PC-9 (cell line): ENCODE data around the gene PDE7B. TPM values are rescaled to one million over a fixed set of nuclear protein-coding genes. Genes with fewer than 3 reads are reported as not detected.

Source experiments
- BruUV-seq: library from RNA; stranded (reverse); fragments of 400-500 nt; replicated peaks from 2 replicates; lab custom pipeline; 2021; lab: Mats Ljungman, UMichigan
- CTCF ChIA-PET: fragments of 300-600 bp; sonication (Branson Sonifier 250); formaldehyde crosslinking; loops from one replicate; lab custom pipeline; 2022; ENCODE audit warnings: antibody characterized with exemption; lab: Charles Lee
- POLR2A ChIA-PET: fragments of 300-600 bp; sonication (Branson Sonifier 250); formaldehyde crosslinking; loops from one replicate; lab custom pipeline; 2022; ENCODE audit warnings: antibody characterized with exemption; ENCODE audit not compliant: unreplicated experiment; lab: Charles Lee
- DNase-seq, 2 experiments: peaks; one replicate each; pipeline versions ENCODE4 v3.0.0 to v3.0.0-alpha.2; 2015 to 2022; ENCODE audit warnings: mixed read lengths in 1 of 2
- H2AFZ ChIP-seq: fragments of 200-600 bp; sonication (generic); 2 replicates; pipeline ENCODE4 v1.8.1; 2017; ENCODE audit warnings: antibody characterized with exemption
- H3F3A ChIP-seq: fragments of 200-600 bp; sonication (generic); 2 replicates; pipeline ENCODE4 v1.8.1; 2017; ENCODE audit warnings: antibody characterized with exemption, mild to moderate bottlenecking, low read depth; ENCODE audit not compliant: insufficient read depth
- H3K27ac ChIP-seq: fragments of 200-600 bp; sonication (generic); 2 replicates; pipeline ENCODE4 v1.6.1; 2016; ENCODE audit warnings: mixed run types
- H3K27me3 ChIP-seq: fragments of 200-600 bp; sonication (generic); 2 replicates; pipeline ENCODE4 v1.6.1; 2016; ENCODE audit warnings: low read depth, mixed run types; ENCODE audit not compliant: insufficient read depth
- H3K36me3 ChIP-seq: fragments of 200-600 bp; sonication (generic); 2 replicates; pipeline ENCODE4 v1.6.1; 2016; ENCODE audit warnings: low read depth, mixed run types
- H3K4me1 ChIP-seq: fragments of 200-600 bp; sonication (generic); replicated peaks from 2 replicates; pipeline ENCODE4 v1.6.1; 2016; ENCODE audit warnings: mixed run types; ENCODE audit not compliant: insufficient read depth
- H3K4me2 ChIP-seq: fragments of 200-600 bp; sonication (generic); 2 replicates; pipeline ENCODE4 v1.6.1; 2017; ENCODE audit warnings: mixed run types
- H3K4me3 ChIP-seq: fragments of 200-600 bp; sonication (generic); 2 replicates; pipeline ENCODE4 v1.6.1; 2016; ENCODE audit warnings: mixed run types
- H3K79me2 ChIP-seq: fragments of 200-600 bp; sonication (generic); 2 replicates; pipeline ENCODE4 v1.6.1; 2017; ENCODE audit warnings: low read depth, mixed run types
- H3K9me2 ChIP-seq: fragments of 200-600 bp; sonication (generic); 2 replicates; pipeline ENCODE4 v1.8.1; 2017; ENCODE audit warnings: mild to moderate bottlenecking; ENCODE audit not compliant: insufficient read depth
- H3K9me3 ChIP-seq: fragments of 200-600 bp; sonication (generic); 2 replicates; pipeline ENCODE4 v1.8.1; 2016; ENCODE audit warnings: low read depth; ENCODE audit not compliant: insufficient read depth
- H4K20me1 ChIP-seq: fragments of 200-600 bp; sonication (generic); 2 replicates; pipeline ENCODE4 v1.8.1; 2017; ENCODE audit not compliant: insufficient read depth
- EZH2 ChIP-seq: fragments of 200-600 bp; sonication (generic); IDR thresholded peaks from 2 replicates; pipeline ENCODE4 v1.8.0; 2017; ENCODE audit warnings: antibody characterized with exemption, low read depth
- intact Hi-C: fragments of 100-400 bp; cut with micrococcal nuclease; formaldehyde crosslinking; loops from one replicate; pipeline ENCODE4 v1.10.0; 2022; ENCODE audit not compliant: unreplicated experiment
- total RNA-seq: library from RNA; stranded (reverse); gene quantifications from 2 replicates; pipeline ENCODE4 v1.2.3, GENCODE V29; 2021
- TF ChIP-seq, protein P1 (sequence below): fragments of 200-600 bp; sonication (generic); conservative IDR thresholded peaks from 2 replicates; pipeline ENCODE4 v1.6.1; 2017; ENCODE audit warnings: mixed run types, antibody characterized with exemption, mild to moderate bottlenecking, moderate library complexity

PDE7B gene
- total RNA-seq, 1 experiment from 2014 or later, result 0.31 TPM

- intact Hi-C loops, result no loop called here
- no peaks in the 10 kb centered on the region for H3F3A ChIP-seq
- ChIA-PET CTCF (interaction anchor here (0.5 to 0.6 kb wide), 3 partner anchors 17 to 330 kb away, joined by 3 read pairs; no protein-coding TSS in a partner anchor), POLR2A (no interaction called here)
- H4K20me1 ChIP-seq, result no peaks in the 10 kb centered on the region
- H3K27ac ChIP-seq, result no peak overlapping the region
- H3K4me1 ChIP-seq, result no peaks in the 10 kb centered on the region
- H3K27me3 ChIP-seq, result no peaks in the 10 kb centered on the region
- H3K4me2 ChIP-seq, result no peak overlapping the region
- H2AFZ ChIP-seq, result no peak overlapping the region
- no peak overlapping the region for H3K4me3 ChIP-seq
- H3K9me3 ChIP-seq, result no peaks in the 10 kb centered on the region
- BruUV-seq, result no TSS peak
- no peaks in the 10 kb centered on the region; the same call in 1 of the 2 replicates for H3K9me2 ChIP-seq
- no peaks in the 10 kb centered on the region for H3K36me3 ChIP-seq
- H3K79me2 ChIP-seq, result no peaks in the 10 kb centered on the region
- TF ChIP-seq, protein P1, sequence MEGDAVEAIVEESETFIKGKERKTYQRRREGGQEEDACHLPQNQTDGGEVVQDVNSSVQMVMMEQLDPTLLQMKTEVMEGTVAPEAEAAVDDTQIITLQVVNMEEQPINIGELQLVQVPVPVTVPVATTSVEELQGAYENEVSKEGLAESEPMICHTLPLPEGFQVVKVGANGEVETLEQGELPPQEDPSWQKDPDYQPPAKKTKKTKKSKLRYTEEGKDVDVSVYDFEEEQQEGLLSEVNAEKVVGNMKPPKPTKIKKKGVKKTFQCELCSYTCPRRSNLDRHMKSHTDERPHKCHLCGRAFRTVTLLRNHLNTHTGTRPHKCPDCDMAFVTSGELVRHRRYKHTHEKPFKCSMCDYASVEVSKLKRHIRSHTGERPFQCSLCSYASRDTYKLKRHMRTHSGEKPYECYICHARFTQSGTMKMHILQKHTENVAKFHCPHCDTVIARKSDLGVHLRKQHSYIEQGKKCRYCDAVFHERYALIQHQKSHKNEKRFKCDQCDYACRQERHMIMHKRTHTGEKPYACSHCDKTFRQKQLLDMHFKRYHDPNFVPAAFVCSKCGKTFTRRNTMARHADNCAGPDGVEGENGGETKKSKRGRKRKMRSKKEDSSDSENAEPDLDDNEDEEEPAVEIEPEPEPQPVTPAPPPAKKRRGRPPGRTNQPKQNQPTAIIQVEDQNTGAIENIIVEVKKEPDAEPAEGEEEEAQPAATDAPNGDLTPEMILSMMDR, result peak; percentile 73
- no peak for TF ChIP-seq EZH2
- peak; percentile 12 to 46 for DNase-seq
Observed at GRCh38 chr6:135909737-135910387, 58.4 kb downstream of the PDE7B start.

- ChIA-PET POLR2A (no interaction called here), CTCF (no interaction called here)
- no peak overlapping the region for H2AFZ ChIP-seq
- H3K4me3 ChIP-seq, result no peak overlapping the region
- no peaks in the 10 kb centered on the region; the same call in 1 of the 2 replicates for H3K9me2 ChIP-seq
- BruUV-seq, result no TSS peak
- H3K27ac ChIP-seq, result no peak overlapping the region
- no peak for DNase-seq
- H3K4me2 ChIP-seq, result no peak overlapping the region
- H3K36me3 ChIP-seq, result no peaks in the 10 kb centered on the region
- no peak for TF ChIP-seq EZH2
- TF ChIP-seq, protein P1, result no peak
- intact Hi-C loops, result no loop called here
- H3K79me2 ChIP-seq, result no peaks in the 10 kb centered on the region
- H3K9me3 ChIP-seq, result no peaks in the 10 kb centered on the region; the same call in 1 of the 2 replicates
- no peaks in the 10 kb centered on the region for H3K27me3 ChIP-seq
- H3F3A ChIP-seq, result no peaks in the 10 kb centered on the region
- no peaks in the 10 kb centered on the region for H4K20me1 ChIP-seq
- no peaks in the 10 kb centered on the region for H3K4me1 ChIP-seq
Observed at GRCh38 chr6:135910790-135911618, 59.5 kb downstream of the PDE7B start.

DNA sequence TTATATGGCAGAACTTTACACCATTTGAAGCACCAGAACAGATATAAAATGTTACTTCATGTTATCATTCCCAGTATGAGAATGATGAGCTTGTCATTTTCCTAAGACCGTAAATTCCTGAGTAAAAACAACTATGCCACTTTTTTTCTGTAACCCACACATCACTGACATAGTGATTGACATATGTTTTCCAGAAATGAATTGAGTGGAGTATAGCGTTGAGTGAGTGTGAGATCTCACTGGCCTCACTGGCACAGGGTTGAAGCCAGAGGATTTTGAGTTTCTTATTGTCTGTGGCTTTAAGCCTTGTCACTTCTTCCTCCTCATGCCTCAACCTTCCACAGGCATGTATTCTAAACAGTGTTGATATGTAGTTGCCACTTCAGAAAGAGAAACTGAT, 62.3 kb downstream of the PDE7B start:
- intact Hi-C loops, result no loop called here
- no peaks in the 10 kb centered on the region for H3K36me3 ChIP-seq

More for the DNA sequence above, 62.3 kb downstream of the PDE7B start:
- H3K9me3 ChIP-seq, result no peaks in the 10 kb centered on the region; the same call in 1 of the 2 replicates
- no peaks in the 10 kb centered on the region for H3K4me1 ChIP-seq
- H2AFZ ChIP-seq, result no peak overlapping the region
- CTCF ChIA-PET, result no interaction called here
- H3F3A ChIP-seq, result no peaks in the 10 kb centered on the region
- POLR2A ChIA-PET, result interaction anchor here (0.8 kb wide), 1 partner anchor 20 kb away, joined by 9 read pairs; no protein-coding TSS in a partner anchor
- no peaks in the 10 kb centered on the region for H3K79me2 ChIP-seq
- H3K4me2 ChIP-seq, result no peak overlapping the region
- H4K20me1 ChIP-seq, result no peaks in the 10 kb centered on the region
- no peaks in the 10 kb centered on the region; the same call in 1 of the 2 replicates for H3K9me2 ChIP-seq
- no peak for DNase-seq
- no peak overlapping the region for H3K27ac ChIP-seq
- no peak overlapping the region for H3K4me3 ChIP-seq
- BruUV-seq, result no TSS peak
- no peak for TF ChIP-seq EZH2
- TF ChIP-seq, protein P1, result no peak
- no peaks in the 10 kb centered on the region for H3K27me3 ChIP-seq
